GM21423 (cell line): ENCODE data around the gene KRT2.

Experiments
- ATAC-seq: cut with Tn5 transposase; IDR thresholded peaks from one replicate; pipeline ENCODE4 v1.9.1; 2021; ENCODE audit warnings: mild to moderate bottlenecking, moderate library complexity; ENCODE audit not compliant: unreplicated experiment

The KRT2 gene

GRCh38 chr12:52600475-52600874 lies 51.5 kb downstream of the KRT2 start:
- ATAC-seq: no peak

DNA sequence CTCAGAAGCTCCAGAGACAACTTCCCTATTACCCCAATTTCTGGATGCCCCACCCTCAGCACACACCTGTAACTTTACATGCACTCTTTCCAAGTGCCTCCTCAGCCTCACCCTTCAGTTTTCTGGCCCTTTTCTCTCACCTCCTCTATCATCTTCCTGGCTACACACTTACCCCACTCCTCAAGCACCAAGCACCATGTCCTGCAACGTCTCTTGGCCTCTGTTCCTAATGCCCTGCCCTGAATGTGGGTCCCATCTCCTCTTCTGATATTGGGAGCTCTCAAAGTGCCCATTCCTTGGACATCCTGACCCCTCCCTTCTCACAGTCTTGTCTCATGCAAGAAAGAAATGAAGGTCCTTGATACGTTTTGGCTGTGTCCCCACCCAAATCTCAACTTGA lies 51.9 kb downstream of the KRT2 start:
- ATAC-seq: no peak

- ATAC-seq: no peak
These were observed 53.0 kb downstream of the KRT2 start for GRCh38 chr12:52598966-52599365.
